Measurements from ENCODE around the gene YDJC.
"Not testable (repeated sequence)": the region's sequence is repeated elsewhere in the genome, so short reads cannot be mapped to it uniquely, and the experiment has no call there.

YDJC gene

GRCh38 chr22:21641789-21642583, 12.2 kb upstream of the YDJC start, which contains the start of gene SDF2L1:
SDF2L1 (plus strand) TSS chr22:21642302; CDS start chr22:21642337, 35 bp downstream.
- H3K9me3 Mint-ChIP-seq: no peaks in the 10 kb centered on the region
- peaks cover 25% of the 10 kb centered on the region for H3K36me3 Mint-ChIP-seq (ENCODE audit: low read depth)
- peaks cover 8% of the 10 kb centered on the region for H3K27me3 Mint-ChIP-seq
- H3K4me1 Mint-ChIP-seq (ENCODE audit: low read depth): peaks cover 34% of the 10 kb centered on the region
- peak within 1 kb of the TSS; percentile 76 for H3K27ac Mint-ChIP-seq
- H3K4me3 Mint-ChIP-seq: peak within 1 kb of the TSS; percentile 90

- Mint-ChIP-seq H3K27ac (peak overlapping the region; percentile 76), H3K27me3 (peaks cover 8% of the 10 kb centered on the region), H3K4me1 (ENCODE audit: low read depth) (peaks cover 29% of the 10 kb centered on the region), H3K9me3 (no peaks in the 10 kb centered on the region), H3K36me3 (ENCODE audit: low read depth) (peaks cover 20% of the 10 kb centered on the region), H3K4me3 (peak overlapping the region; percentile 90)
Measured at GRCh38 chr22:21641417-21641788, 11.6 kb upstream of the YDJC start.

- no peaks in the 10 kb centered on the region for H3K9me3 Mint-ChIP-seq
- no peak overlapping the region for H3K27ac Mint-ChIP-seq
- peaks cover 16% of the 10 kb centered on the region for H3K36me3 Mint-ChIP-seq (ENCODE audit: low read depth)
- peaks cover 26% of the 10 kb centered on the region for H3K4me1 Mint-ChIP-seq (ENCODE audit: low read depth)
- H3K27me3 Mint-ChIP-seq: peaks cover 8% of the 10 kb centered on the region
- peak overlapping the region; percentile 90 for H3K4me3 Mint-ChIP-seq
Measured at GRCh38 chr22:21640810-21641209, 11.0 kb upstream of the YDJC start.

- H3K27me3 Mint-ChIP-seq: peaks cover 8% of the 10 kb centered on the region
- peaks cover 26% of the 10 kb centered on the region for H3K4me1 Mint-ChIP-seq (ENCODE audit: low read depth)
- no peaks in the 10 kb centered on the region for H3K9me3 Mint-ChIP-seq
- no peak overlapping the region for H3K27ac Mint-ChIP-seq
- H3K36me3 Mint-ChIP-seq (ENCODE audit: low read depth): peaks cover 13% of the 10 kb centered on the region
- no peak overlapping the region for H3K4me3 Mint-ChIP-seq
Measured at GRCh38 chr22:21639359-21639758, 9.5 kb upstream of the YDJC start.

- not testable (repeated sequence) for H3K4me3 Mint-ChIP-seq; H3K27ac Mint-ChIP-seq; H3K36me3 Mint-ChIP-seq (ENCODE audit: low read depth); H3K27me3 Mint-ChIP-seq; H3K9me3 Mint-ChIP-seq
- H3K4me1 Mint-ChIP-seq (ENCODE audit: low read depth): peaks cover 16% of the 10 kb centered on the region
Measured at GRCh38 chr22:21637450-21637849, 7.6 kb upstream of the YDJC start.

- Mint-ChIP-seq H3K4me3 (no peak overlapping the region), H3K27ac (no peak overlapping the region), H3K4me1 (ENCODE audit: low read depth) (peaks cover 16% of the 10 kb centered on the region), H3K27me3 (peaks cover 8% of the 10 kb centered on the region), H3K36me3 (ENCODE audit: low read depth) (no peaks in the 10 kb centered on the region), H3K9me3 (no peaks in the 10 kb centered on the region)
Measured at GRCh38 chr22:21636629-21637218, 6.9 kb upstream of the YDJC start.

GRCh38 chr22:21635771-21636510, 6.1 kb upstream of the YDJC start:
- Mint-ChIP-seq H3K9me3 (no peaks in the 10 kb centered on the region), H3K27ac (no peak overlapping the region), H3K27me3 (peaks cover 5% of the 10 kb centered on the region), H3K4me1 (ENCODE audit: low read depth) (peaks cover 13% of the 10 kb centered on the region), H3K4me3 (no peak overlapping the region), H3K36me3 (ENCODE audit: low read depth) (no peaks in the 10 kb centered on the region)

GRCh38 chr22:21634844-21635243, 5.0 kb upstream of the YDJC start:
- H3K4me1 Mint-ChIP-seq (ENCODE audit: low read depth): peaks cover 18% of the 10 kb centered on the region
- H3K9me3 Mint-ChIP-seq: no peaks in the 10 kb centered on the region
- no peaks in the 10 kb centered on the region for H3K27me3 Mint-ChIP-seq
- H3K27ac Mint-ChIP-seq: no peak overlapping the region
- H3K4me3 Mint-ChIP-seq: no peak overlapping the region
- H3K36me3 Mint-ChIP-seq (ENCODE audit: low read depth): no peaks in the 10 kb centered on the region

GRCh38 chr22:21634081-21634480, 4.3 kb upstream of the YDJC start:
- no peak overlapping the region for H3K4me3 Mint-ChIP-seq
- no peaks in the 10 kb centered on the region for H3K9me3 Mint-ChIP-seq
- H3K27me3 Mint-ChIP-seq: no peaks in the 10 kb centered on the region
- no peaks in the 10 kb centered on the region for H3K36me3 Mint-ChIP-seq (ENCODE audit: low read depth)
- no peak overlapping the region for H3K27ac Mint-ChIP-seq
- H3K4me1 Mint-ChIP-seq (ENCODE audit: low read depth): peaks cover 18% of the 10 kb centered on the region

- Mint-ChIP-seq H3K4me3 (no peak overlapping the region), H3K9me3 (no peaks in the 10 kb centered on the region), H3K4me1 (ENCODE audit: low read depth) (peaks cover 18% of the 10 kb centered on the region), H3K36me3 (ENCODE audit: low read depth) (peaks cover under 1% of the 10 kb centered on the region), H3K27ac (no peak overlapping the region), H3K27me3 (no peaks in the 10 kb centered on the region)
Measured at GRCh38 chr22:21633481-21633880, 3.7 kb upstream of the YDJC start.

- no peaks in the 10 kb centered on the region for H3K9me3 Mint-ChIP-seq
- no peak overlapping the region for H3K27ac Mint-ChIP-seq
- H3K4me1 Mint-ChIP-seq (ENCODE audit: low read depth): peaks cover 23% of the 10 kb centered on the region
- no peak overlapping the region for H3K4me3 Mint-ChIP-seq
- peaks cover 6% of the 10 kb centered on the region for H3K36me3 Mint-ChIP-seq (ENCODE audit: low read depth)
- H3K27me3 Mint-ChIP-seq: no peaks in the 10 kb centered on the region
Measured at GRCh38 chr22:21632931-21633330, 3.1 kb upstream of the YDJC start.

- Mint-ChIP-seq H3K9me3 (no peaks in the 10 kb centered on the region), H3K36me3 (ENCODE audit: low read depth) (peaks cover 12% of the 10 kb centered on the region), H3K4me1 (ENCODE audit: low read depth) (peaks cover 29% of the 10 kb centered on the region), H3K27ac (no peak within 1 kb of the TSS), H3K4me3 (no peak within 1 kb of the TSS), H3K27me3 (no peaks in the 10 kb centered on the region)
Measured at GRCh38 chr22:21632237-21632895, 2.5 kb upstream of the YDJC start, which contains the start of gene CCDC116. CCDC116 (plus strand) TSS chr22:21632760; CDS start chr22:21633182, 422 bp downstream.

- Mint-ChIP-seq H3K9me3 (no peaks in the 10 kb centered on the region), H3K27ac (peak overlapping the region; percentile 10), H3K4me1 (ENCODE audit: low read depth) (peaks cover 42% of the 10 kb centered on the region), H3K4me3 (no peak overlapping the region), H3K36me3 (ENCODE audit: low read depth) (peaks cover 22% of the 10 kb centered on the region), H3K27me3 (no peaks in the 10 kb centered on the region)
Measured at GRCh38 chr22:21631025-21631424, 1.2 kb upstream of the YDJC start.

- H3K4me3 Mint-ChIP-seq: peak overlapping the region; percentile 92
- H3K9me3 Mint-ChIP-seq: no peaks in the 10 kb centered on the region
- H3K36me3 Mint-ChIP-seq (ENCODE audit: low read depth): peaks cover 22% of the 10 kb centered on the region
- H3K27me3 Mint-ChIP-seq: no peaks in the 10 kb centered on the region
- H3K27ac Mint-ChIP-seq: peak overlapping the region; percentile 95
- H3K4me1 Mint-ChIP-seq (ENCODE audit: low read depth): peaks cover 52% of the 10 kb centered on the region
Measured at GRCh38 chr22:21628386-21629254, 1.2 kb downstream of the YDJC start.
